Measurements from ENCODE around the gene KCNMA1.

DNA sequence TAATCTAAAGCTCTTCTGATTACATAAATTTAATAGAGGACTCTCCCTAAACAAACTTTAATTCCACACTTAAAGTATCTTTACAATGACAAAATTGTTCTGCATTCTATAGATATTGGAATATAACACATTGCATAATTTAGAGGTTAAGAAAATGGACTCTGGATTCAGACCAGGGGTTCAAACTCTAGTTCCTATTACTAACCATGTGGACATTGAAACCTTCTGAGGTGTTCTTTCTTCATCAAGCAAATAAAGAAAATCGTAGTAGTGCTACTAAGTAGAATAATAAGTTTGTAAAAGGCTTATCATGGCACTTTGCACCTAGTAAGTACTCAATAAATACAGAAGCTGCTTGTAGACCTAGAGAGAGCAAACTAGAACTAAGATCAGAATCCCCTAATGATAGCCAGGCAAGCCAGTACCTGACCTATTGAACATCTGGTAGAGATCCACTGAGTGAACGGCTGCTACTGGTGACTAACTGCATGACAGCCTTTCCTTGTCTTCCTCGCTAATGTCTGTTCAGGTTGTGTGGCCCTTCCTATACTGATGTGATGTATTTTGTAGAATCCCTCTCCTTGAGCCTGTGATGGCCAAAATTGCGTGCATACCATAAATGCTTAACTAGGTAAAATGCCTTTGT lies 430.3 kb downstream of the KCNMA1 start:
- TF ChIP-seq NR3C1 (CRISPR knock-in tag; IDR thresholded peaks at IDR 0.05) (no peak), FOXK2 (conservative IDR thresholded peaks at IDR 0.05 in 1 of 2, IDR thresholded peaks at IDR 0.05 in 1 of 2; ENCODE audit: low read depth in 2 of 2) (no peak), FOXM1 (IDR thresholded peaks at IDR 0.05; ENCODE audit: low read depth) (no peak), FOXM1 (CRISPR knock-in tag; IDR thresholded peaks at IDR 0.05; ENCODE audit: low read depth) (no peak), ZNF253 (CRISPR knock-in tag; conservative IDR thresholded peaks at IDR 0.05) (no peak)
